IMR-90 (cell line): Measurements from ENCODE around the gene NELL2. TPM values are rescaled to one million over a fixed set of nuclear protein-coding genes. Genes with fewer than 3 reads are reported as not detected.

ENCODE experiments used
- ATAC-seq: fragments of 200-7000 bp; cut with Tn5 transposase; 2 replicates; pipeline ENCODE4 v1.9.1; 2020; ENCODE audit warnings: low read depth, mild to moderate bottlenecking, moderate library complexity
- BruUV-seq: library from RNA; stranded (reverse); fragments of 400-500 nt; replicated peaks from 2 replicates; lab custom pipeline; 2021; lab: Mats Ljungman, UMichigan
- CTCF ChIA-PET: fragments of 300-600 bp; formaldehyde crosslinking; extraction: SDS; loops from one replicate; lab custom pipeline; 2021; ENCODE audit warnings: antibody characterized with exemption; lab: Yijun Ruan, JAX
- POLR2A ChIA-PET: fragments of 300-600 bp; sonication (Branson Sonifier 250); formaldehyde crosslinking; loops from one replicate; lab custom pipeline; 2022; ENCODE audit warnings: antibody characterized with exemption; ENCODE audit not compliant: unreplicated experiment; lab: Charles Lee
- DNase-seq: peaks from one replicate; pipeline ENCODE4 v3.0.0; 2013
- H2AFZ ChIP-seq: replicated peaks from 2 replicates; pipeline ENCODE3; 2013; ENCODE audit warnings: low read length, mild to moderate bottlenecking; ENCODE audit not compliant: poor library complexity
- H2AK5ac ChIP-seq: 2 replicates; pipeline ENCODE4 v1.6.1; 2013; ENCODE audit warnings: low read depth, low read length, inconsistent platforms
- H2AK9ac ChIP-seq: replicated peaks from 2 replicates; pipeline ENCODE3; 2013; ENCODE audit warnings: mild to moderate bottlenecking, low read depth, low read length, moderate library complexity; ENCODE audit not compliant: poor library complexity
- H2BK120ac ChIP-seq: 2 replicates; pipeline ENCODE4 v1.6.1; 2013; ENCODE audit warnings: low read depth, low read length, inconsistent platforms
- H2BK15ac ChIP-seq: 3 replicates; pipeline ENCODE4 v1.6.1; 2013; ENCODE audit warnings: low read depth, low read length, inconsistent platforms
- H2BK20ac ChIP-seq: 2 replicates; pipeline ENCODE4 v1.6.1; 2013; ENCODE audit warnings: low read depth, mild to moderate bottlenecking, inconsistent platforms, low read length, moderate library complexity
- H2BK5ac ChIP-seq: 2 replicates; pipeline ENCODE4 v1.6.1; 2013; ENCODE audit warnings: mild to moderate bottlenecking, low read depth, low read length, inconsistent platforms; ENCODE audit not compliant: poor library complexity, severe bottlenecking
- H3K14ac ChIP-seq: replicated peaks from 2 replicates; pipeline ENCODE4 v1.6.1; 2013; ENCODE audit warnings: low read depth, low read length, inconsistent platforms
- H3K18ac ChIP-seq: 2 replicates; pipeline ENCODE4 v1.6.1; 2013; ENCODE audit warnings: low read depth, low read length, control low read depth
- H3K23ac ChIP-seq: 2 replicates; pipeline ENCODE4 v1.6.1; 2013; ENCODE audit warnings: low read depth, low read length, inconsistent platforms
- H3K27ac ChIP-seq: 2 replicates; pipeline ENCODE4 v1.5.1; 2013; ENCODE audit warnings: mild to moderate bottlenecking, control low read depth, low read length; ENCODE audit not compliant: insufficient read depth
- H3K27me3 ChIP-seq: 2 replicates; pipeline ENCODE4 v1.6.1; 2013; ENCODE audit warnings: low read length; ENCODE audit not compliant: control insufficient read depth, insufficient read depth
- H3K36me3 ChIP-seq: 2 replicates; pipeline ENCODE4 v1.6.1; 2013; ENCODE audit warnings: low read length, mixed read lengths; ENCODE audit not compliant: control insufficient read depth, insufficient read depth
- H3K4ac ChIP-seq: 2 replicates; pipeline ENCODE4 v1.6.1; 2013; ENCODE audit warnings: low read depth, low read length, inconsistent platforms
- H3K4me1 ChIP-seq: 2 replicates; pipeline ENCODE4 v1.6.1; 2013; ENCODE audit warnings: low read length, mixed read lengths; ENCODE audit not compliant: control insufficient read depth, insufficient read depth
- H3K4me2 ChIP-seq: 2 replicates; pipeline ENCODE4 v1.6.1; 2013; ENCODE audit warnings: low read depth, mild to moderate bottlenecking, control low read depth, low read length, moderate library complexity
- H3K4me3 ChIP-seq: 2 replicates; pipeline ENCODE4 v1.5.1; 2013; ENCODE audit warnings: low read depth, mild to moderate bottlenecking, control low read depth, low read length, moderate library complexity; ENCODE audit not compliant: insufficient read depth
- H3K56ac ChIP-seq: 2 replicates; pipeline ENCODE4 v1.6.1; 2013; ENCODE audit warnings: low read length, inconsistent platforms; ENCODE audit not compliant: insufficient read depth; ENCODE audit errors: extremely low read depth
- H3K79me1 ChIP-seq, 2 experiments: 2 replicates each; pipeline ENCODE4 v1.6.1; 2013; ENCODE audit warnings: low read length in 2 of 2, inconsistent platforms in 1 of 2, low read depth in 1 of 2
- H3K9ac ChIP-seq: 2 replicates; pipeline ENCODE4 v1.6.1; 2013; ENCODE audit warnings: low read depth, low read length, control low read depth
- H3K9me1 ChIP-seq: 2 replicates; pipeline ENCODE4 v1.6.1; 2013; ENCODE audit warnings: low read length, inconsistent platforms; ENCODE audit not compliant: insufficient read depth
- H3K9me3 ChIP-seq: 2 replicates; pipeline ENCODE4 v1.6.1; 2013; ENCODE audit warnings: low read length; ENCODE audit not compliant: control insufficient read depth, insufficient read depth
- H4K20me1 ChIP-seq: 2 replicates; pipeline ENCODE4 v1.6.1; 2013; ENCODE audit warnings: low read length, inconsistent platforms; ENCODE audit not compliant: insufficient read depth
- H4K5ac ChIP-seq: 2 replicates; pipeline ENCODE4 v1.6.1; 2013; ENCODE audit warnings: mild to moderate bottlenecking, low read depth, low read length, control low read depth
- H4K8ac ChIP-seq, 2 experiments: 2 replicates each; pipeline ENCODE4 v1.6.1; 2013; ENCODE audit warnings: low read depth in 2 of 2, low read length in 2 of 2, control low read depth in 1 of 2, inconsistent platforms in 1 of 2
- H4K91ac ChIP-seq: 2 replicates; pipeline ENCODE4 v1.6.1; 2013; ENCODE audit warnings: low read depth, low read length, inconsistent platforms; ENCODE audit not compliant: insufficient read depth
- BHLHE40 ChIP-seq: fragments of 150-350 bp; IDR thresholded peaks from 2 replicates; pipeline ENCODE4 v1.6.1; 2016; ENCODE audit warnings: mild to moderate bottlenecking, low read depth, low read length
- CHD1 ChIP-seq: IDR thresholded peaks from 2 replicates; pipeline ENCODE4 v1.6.1; 2012; ENCODE audit warnings: low read depth, low read length, improper control_type of control experiment
- MAFK ChIP-seq: IDR thresholded peaks from 2 replicates; pipeline ENCODE4 v1.6.1; 2012; ENCODE audit warnings: low read depth, low read length, improper control_type of control experiment
- MAZ ChIP-seq: IDR thresholded peaks from 2 replicates; pipeline ENCODE4 v1.6.1; 2012; ENCODE audit warnings: low read depth, mild to moderate bottlenecking, low read length, improper control_type of control experiment, moderate library complexity, borderline replicate concordance
- MXI1 ChIP-seq: IDR thresholded peaks from 2 replicates; pipeline ENCODE4 v1.6.1; 2012; ENCODE audit warnings: low read depth, mild to moderate bottlenecking, low read length, moderate library complexity, borderline replicate concordance
- NFE2L2 ChIP-seq: fragments of 150-350 bp; IDR thresholded peaks from 2 replicates; pipeline ENCODE4 v1.6.1; 2016; ENCODE audit warnings: low read depth, mild to moderate bottlenecking, low read length
- POLR2A ChIP-seq: IDR thresholded peaks from 2 replicates; pipeline ENCODE4 v1.6.1; 2012; ENCODE audit warnings: mild to moderate bottlenecking, low read depth, low read length
- SMC3 ChIP-seq: fragments of 150-350 bp; IDR thresholded peaks from 2 replicates; pipeline ENCODE4 v1.6.1; 2016; ENCODE audit warnings: low read depth, mild to moderate bottlenecking, antibody characterized with exemption, low read length, moderate library complexity
- WGBS, 2 experiments: methylation state at CpG; one replicate each; pipeline versions ENCODE4 v1.1.5 to v1.1.7; 2013; ENCODE audit warnings: missing lambda C conversion rate in 2 of 2; ENCODE audit not compliant: insufficient read length in 1 of 2; ENCODE audit errors: extremely low coverage in 2 of 2; 5-methylcytosine and 5-hydroxymethylcytosine counted together
- dilution Hi-C: fragments of 300-500 bp; cut with HindIII; formaldehyde crosslinking; loops from one replicate; pipeline ENCODE4 v1.14.3; 2018; ENCODE audit warnings: low sequenced_read_pairs; ENCODE audit not compliant: unreplicated experiment
- in situ Hi-C: fragments of 300-500 bp; cut with MboI; formaldehyde crosslinking; loops from 3 replicates; pipeline ENCODE4 v1.14.3; 2019; ENCODE audit warnings: low sequenced_read_pairs, inconsistent platforms, mixed read lengths
- intact Hi-C: fragments of 100-400 bp; cut with micrococcal nuclease; formaldehyde crosslinking; loops from 2 replicates; pipeline ENCODE4 v1.10.0; 2022
- polyA plus RNA-seq, 3 experiments: library from polyadenylated mRNA; depleted of rRNA; stranded (reverse); fragments of >200 nt; gene quantifications; 2 replicates each; pipeline ENCODE4 v1.2.3, GENCODE V29; 2012; ENCODE audit warnings: low replicate concordance in 1 of 3
- total RNA-seq: library from RNA; depleted of rRNA; stranded (reverse); fragments of >200 nt; gene quantifications from 2 replicates; pipeline ENCODE4 v1.2.3, GENCODE V29; 2012
- TF ChIP-seq, protein P1 (sequence below): fragments of 150-350 bp; IDR thresholded peaks from 2 replicates; pipeline ENCODE4 v1.6.1; 2017; ENCODE audit warnings: mild to moderate bottlenecking, antibody characterized with exemption, low read length, low read depth
- TF ChIP-seq, protein P2 (sequence below): conservative IDR thresholded peaks from 2 replicates; pipeline ENCODE4 v1.5.1; 2012; ENCODE audit warnings: mild to moderate bottlenecking, low read depth, low read length, improper control_type of control experiment

The NELL2 gene
- total and polyA plus RNA-seq, 2 of the 4 experiments (the other 2 are of a cell fraction): 0.18 to 0.26 TPM

DNA sequence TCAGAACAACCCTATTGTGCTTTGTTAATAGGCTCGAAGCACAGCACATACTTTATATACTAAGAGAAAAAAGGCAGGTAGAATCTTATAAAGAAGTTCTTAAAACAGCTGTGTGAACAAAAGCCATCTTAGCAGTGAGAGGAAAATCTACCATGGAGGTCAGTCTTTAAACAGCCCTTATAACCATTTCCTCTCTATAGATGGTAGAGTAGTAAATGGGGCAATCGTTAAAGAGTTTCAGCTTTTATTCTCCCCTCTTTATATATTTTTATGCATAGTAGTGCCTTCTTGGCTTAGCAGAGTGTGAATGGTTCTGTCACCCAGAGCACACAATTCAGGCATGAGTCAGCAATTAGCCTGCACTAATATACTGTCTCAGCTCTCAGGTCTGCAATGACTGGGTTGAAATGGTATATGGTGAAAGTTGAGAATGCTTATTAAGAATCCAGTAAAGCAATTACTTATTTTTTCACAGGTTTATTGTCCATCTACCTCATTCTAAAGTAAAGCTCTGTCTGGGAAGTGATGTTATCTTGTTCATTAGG is 305.0 kb downstream of the NELL2 start:
- Histone ChIP-seq H2AK9ac (no peak overlapping the region), H2AK5ac (no peak overlapping the region), H3K4ac (no peak overlapping the region), H3K56ac (no peak overlapping the region), H2BK5ac (no peak overlapping the region), H2AFZ (no peak overlapping the region), H3K79me1 (no peaks in the 10 kb centered on the region), H3K18ac (no peak overlapping the region), H3K27me3 (no peaks in the 10 kb centered on the region), H2BK120ac (no peak overlapping the region), H3K9me1 (no peaks in the 10 kb centered on the region), H3K36me3 (no peaks in the 10 kb centered on the region), H3K14ac (no peak overlapping the region), H3K9ac (no peak overlapping the region), H4K5ac (no peak overlapping the region), H3K4me2 (no peak overlapping the region), H2BK20ac (no peak overlapping the region), H3K23ac (no peak overlapping the region), H4K20me1 (no peaks in the 10 kb centered on the region), H3K9me3 (no peaks in the 10 kb centered on the region), H3K4me1 (no peaks in the 10 kb centered on the region), H3K4me3 (no peak overlapping the region), H4K8ac (no peak overlapping the region), H2BK15ac (no peak overlapping the region), H4K91ac (no peak overlapping the region), H3K27ac (no peak overlapping the region)
- ChIA-PET CTCF (no interaction called here), POLR2A (no interaction called here)
- DNase-seq: no peak
- in situ Hi-C loops (no loop called here), dilution Hi-C loops (no loop called here), intact Hi-C loops (no loop called here)
- no peak for ATAC-seq
- TF ChIP-seq CHD1 (no peak), NFE2L2 (peak; percentile 40; the same call in 1 of the 2 replicates), MAFK (0 out of 2 replicates have a peak, but pooled peaks have one; percentile 14), MXI1 (no peak), POLR2A (no peak), SMC3 (no peak), BHLHE40 (no peak), MAZ (no peak)
- TF ChIP-seq, protein P1, sequence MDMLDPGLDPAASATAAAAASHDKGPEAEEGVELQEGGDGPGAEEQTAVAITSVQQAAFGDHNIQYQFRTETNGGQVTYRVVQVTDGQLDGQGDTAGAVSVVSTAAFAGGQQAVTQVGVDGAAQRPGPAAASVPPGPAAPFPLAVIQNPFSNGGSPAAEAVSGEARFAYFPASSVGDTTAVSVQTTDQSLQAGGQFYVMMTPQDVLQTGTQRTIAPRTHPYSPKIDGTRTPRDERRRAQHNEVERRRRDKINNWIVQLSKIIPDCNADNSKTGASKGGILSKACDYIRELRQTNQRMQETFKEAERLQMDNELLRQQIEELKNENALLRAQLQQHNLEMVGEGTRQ: no peak
- TF ChIP-seq, protein P2, sequence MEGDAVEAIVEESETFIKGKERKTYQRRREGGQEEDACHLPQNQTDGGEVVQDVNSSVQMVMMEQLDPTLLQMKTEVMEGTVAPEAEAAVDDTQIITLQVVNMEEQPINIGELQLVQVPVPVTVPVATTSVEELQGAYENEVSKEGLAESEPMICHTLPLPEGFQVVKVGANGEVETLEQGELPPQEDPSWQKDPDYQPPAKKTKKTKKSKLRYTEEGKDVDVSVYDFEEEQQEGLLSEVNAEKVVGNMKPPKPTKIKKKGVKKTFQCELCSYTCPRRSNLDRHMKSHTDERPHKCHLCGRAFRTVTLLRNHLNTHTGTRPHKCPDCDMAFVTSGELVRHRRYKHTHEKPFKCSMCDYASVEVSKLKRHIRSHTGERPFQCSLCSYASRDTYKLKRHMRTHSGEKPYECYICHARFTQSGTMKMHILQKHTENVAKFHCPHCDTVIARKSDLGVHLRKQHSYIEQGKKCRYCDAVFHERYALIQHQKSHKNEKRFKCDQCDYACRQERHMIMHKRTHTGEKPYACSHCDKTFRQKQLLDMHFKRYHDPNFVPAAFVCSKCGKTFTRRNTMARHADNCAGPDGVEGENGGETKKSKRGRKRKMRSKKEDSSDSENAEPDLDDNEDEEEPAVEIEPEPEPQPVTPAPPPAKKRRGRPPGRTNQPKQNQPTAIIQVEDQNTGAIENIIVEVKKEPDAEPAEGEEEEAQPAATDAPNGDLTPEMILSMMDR: no peak
- no CpG with 5 or more reads among the region's 2 CpGs for WGBS, 2 experiments
- BruUV-seq: no TSS peak
